ENCODE data around the gene CHMP1A.

The CHMP1A gene

GRCh38 chr16:89602273-89602951, 55.1 kb downstream of the CHMP1A start:
- DNase-seq, result peak; percentile 74

- no peak for DNase-seq
These were observed 55.6 kb downstream of the CHMP1A start for GRCh38 chr16:89601906-89602272.

GRCh38 chr16:89600956-89601355, 56.6 kb downstream of the CHMP1A start:
- DNase-seq, result no peak

GRCh38 chr16:89600427-89600826, 57.1 kb downstream of the CHMP1A start:
- DNase-seq, result no peak

- no peak for DNase-seq
These were observed 57.6 kb downstream of the CHMP1A start for GRCh38 chr16:89599902-89600301.

- DNase-seq, result peak; percentile 34
These were observed 58.1 kb downstream of the CHMP1A start for GRCh38 chr16:89599451-89599858.

- DNase-seq, result no peak
These were observed 59.3 kb downstream of the CHMP1A start for GRCh38 chr16:89598199-89598598.

- no peak for DNase-seq
These were observed 60.4 kb downstream of the CHMP1A start for GRCh38 chr16:89596957-89597649.

- DNase-seq, result no peak
These were observed 61.3 kb downstream of the CHMP1A start for GRCh38 chr16:89596061-89596689.

GRCh38 chr16:89595330-89596060, 62.0 kb downstream of the CHMP1A start:
- DNase-seq, result no peak
